ENCODE results near the gene HERPUD2. TPM values are rescaled to one million over a fixed set of nuclear protein-coding genes. Genes with fewer than 3 reads are reported as not detected.

HERPUD2 gene, protein sequence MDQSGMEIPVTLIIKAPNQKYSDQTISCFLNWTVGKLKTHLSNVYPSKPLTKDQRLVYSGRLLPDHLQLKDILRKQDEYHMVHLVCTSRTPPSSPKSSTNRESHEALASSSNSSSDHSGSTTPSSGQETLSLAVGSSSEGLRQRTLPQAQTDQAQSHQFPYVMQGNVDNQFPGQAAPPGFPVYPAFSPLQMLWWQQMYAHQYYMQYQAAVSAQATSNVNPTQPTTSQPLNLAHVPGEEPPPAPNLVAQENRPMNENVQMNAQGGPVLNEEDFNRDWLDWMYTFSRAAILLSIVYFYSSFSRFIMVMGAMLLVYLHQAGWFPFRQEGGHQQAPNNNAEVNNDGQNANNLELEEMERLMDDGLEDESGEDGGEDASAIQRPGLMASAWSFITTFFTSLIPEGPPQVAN
- 21.6 and 29.7 TPM in 2 replicates for total RNA-seq

DNA sequence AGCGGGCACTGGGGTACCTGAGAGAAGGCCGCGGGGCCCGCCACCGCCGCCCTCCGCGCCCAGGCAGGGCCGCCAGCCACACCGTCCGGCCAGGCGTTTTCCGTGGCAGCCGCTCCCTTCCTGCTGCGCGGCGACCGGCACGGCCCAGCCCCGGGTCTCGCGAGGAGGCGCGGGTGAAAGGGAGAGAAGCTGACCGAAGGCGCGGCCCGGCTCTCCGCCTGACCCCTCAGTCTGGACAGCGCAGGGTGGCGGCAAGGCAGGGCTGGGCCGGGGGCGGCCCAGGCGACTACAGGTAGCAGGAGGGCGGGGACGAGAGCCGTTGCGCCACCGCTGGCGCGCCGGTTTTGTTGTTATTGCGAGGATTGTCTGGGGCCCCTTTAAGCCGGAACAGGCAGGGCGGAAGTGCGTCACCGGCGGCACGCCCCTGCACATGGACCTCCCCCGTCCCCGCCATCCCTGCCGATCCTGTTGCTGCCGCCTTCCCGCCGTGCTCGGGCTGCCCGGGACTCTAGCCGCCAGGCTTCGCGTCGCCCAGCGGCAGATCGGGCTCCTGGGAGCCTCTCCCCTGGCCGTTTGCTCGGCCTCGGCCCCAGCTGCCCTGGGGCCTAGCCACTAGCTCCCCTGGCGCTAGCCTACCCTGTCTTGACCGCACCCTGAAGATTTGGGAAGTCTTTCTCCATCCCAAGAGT lies at the start of gene HERPUD2:
TSS of gene HERPUD2 (minus strand) at position 352 of the 689 bp plus-strand sequence. CDS start 805 bp downstream, outside the sequence.

Other genes starting within 250 kb of the HERPUD2 start
- gene SEPTIN7, start 105.9 kb upstream of the HERPUD2 start, total RNA-seq: 203 and 235 TPM in 2 replicates